HG03103 (cell line): ENCODE results near the gene SFXN5.

ENCODE experiments used
- ATAC-seq: cut with Tn5 transposase; IDR thresholded peaks from one replicate; pipeline ENCODE4 v1.9.1; 2021; ENCODE audit warnings: low read depth; ENCODE audit not compliant: unreplicated experiment

Gene SFXN5

GRCh38 chr2:72961036-72961720 lies 110.3 kb downstream of the SFXN5 start:
- no peak for ATAC-seq

GRCh38 chr2:72959995-72960981 lies 111.2 kb downstream of the SFXN5 start:
- no peak for ATAC-seq

GRCh38 chr2:72959554-72959953 lies 112.0 kb downstream of the SFXN5 start:
- no peak for ATAC-seq

- no peak for ATAC-seq
Observed at GRCh38 chr2:72958542-72959385, 112.7 kb downstream of the SFXN5 start.

- ATAC-seq, result no peak
Observed at GRCh38 chr2:72956936-72957335, 114.6 kb downstream of the SFXN5 start.

GRCh38 chr2:72956050-72956395 lies 115.5 kb downstream of the SFXN5 start:
- no peak for ATAC-seq

GRCh38 chr2:72955228-72956049 lies 116.1 kb downstream of the SFXN5 start:
- ATAC-seq, result no peak

- no peak for ATAC-seq
Observed at GRCh38 chr2:72954376-72955227, 116.9 kb downstream of the SFXN5 start.

- no peak for ATAC-seq
Observed at GRCh38 chr2:72953976-72954375, 117.5 kb downstream of the SFXN5 start.

GRCh38 chr2:72953528-72953927 lies 118.0 kb downstream of the SFXN5 start:
- ATAC-seq, result no peak

GRCh38 chr2:72952961-72953360 lies 118.6 kb downstream of the SFXN5 start:
- no peak for ATAC-seq

GRCh38 chr2:72952110-72952823 lies 119.2 kb downstream of the SFXN5 start:
- no peak for ATAC-seq

GRCh38 chr2:72951303-72952095 lies 120.0 kb downstream of the SFXN5 start:
- no peak for ATAC-seq

- no peak for ATAC-seq
Observed at GRCh38 chr2:72950558-72951255, 120.8 kb downstream of the SFXN5 start.

GRCh38 chr2:72949642-72950041 lies 121.9 kb downstream of the SFXN5 start:
- ATAC-seq, result no peak

GRCh38 chr2:72949045-72949444 lies 122.5 kb downstream of the SFXN5 start:
- no peak for ATAC-seq
